ENCODE data around the gene GULP1.
"Not testable (repeated sequence)": the region's sequence is repeated elsewhere in the genome, so short reads cannot be mapped to it uniquely, and the experiment has no call there.

Gene GULP1

GRCh38 chr2:188601391-188601790 is 309.7 kb downstream of the GULP1 start:
- no peaks in the 10 kb centered on the region for H3K36me3 Mint-ChIP-seq (ENCODE audit: low read depth)
- no peak for TF ChIP-seq CTCF (IDR thresholded peaks at IDR 0.05)
- no peak overlapping the region for H3K27ac Mint-ChIP-seq
- peaks cover 5% of the 10 kb centered on the region for H3K9me3 Mint-ChIP-seq
- no peak overlapping the region for H3K4me3 Mint-ChIP-seq
- H3K27me3 Mint-ChIP-seq (ENCODE audit: low read depth, poor library complexity): no peaks in the 10 kb centered on the region
- H3K4me1 Mint-ChIP-seq: peaks cover 13% of the 10 kb centered on the region
- no peak for DNase-seq

GRCh38 chr2:188601927-188602326 is 310.3 kb downstream of the GULP1 start:
- Mint-ChIP-seq H3K4me3 (no peak overlapping the region), H3K27ac (no peak overlapping the region), H3K9me3 (peaks cover 5% of the 10 kb centered on the region), H3K27me3 (ENCODE audit: low read depth, poor library complexity) (no peaks in the 10 kb centered on the region), H3K36me3 (ENCODE audit: low read depth) (no peaks in the 10 kb centered on the region), H3K4me1 (peaks cover 13% of the 10 kb centered on the region)
- no peak for DNase-seq
- TF ChIP-seq CTCF (IDR thresholded peaks at IDR 0.05): no peak

GRCh38 chr2:188604579-188604978 is 312.9 kb downstream of the GULP1 start:
- H3K27me3 Mint-ChIP-seq (ENCODE audit: low read depth, poor library complexity): no peaks in the 10 kb centered on the region
- H3K36me3 Mint-ChIP-seq (ENCODE audit: low read depth): no peaks in the 10 kb centered on the region
- TF ChIP-seq CTCF (IDR thresholded peaks at IDR 0.05): no peak
- peaks cover 5% of the 10 kb centered on the region for H3K9me3 Mint-ChIP-seq
- H3K4me1 Mint-ChIP-seq: no peaks in the 10 kb centered on the region
- DNase-seq: no peak
- no peak overlapping the region for H3K4me3 Mint-ChIP-seq
- no peak overlapping the region for H3K27ac Mint-ChIP-seq

- H3K4me3 Mint-ChIP-seq; H3K27me3 Mint-ChIP-seq (ENCODE audit: low read depth, poor library complexity); H3K4me1 Mint-ChIP-seq; H3K9me3 Mint-ChIP-seq; H3K36me3 Mint-ChIP-seq (ENCODE audit: low read depth); DNase-seq: not testable (repeated sequence)
- peak overlapping the region; percentile 57 for H3K27ac Mint-ChIP-seq
Measured at GRCh38 chr2:188605609-188606584, 314.2 kb downstream of the GULP1 start.

- H3K27ac Mint-ChIP-seq; H3K9me3 Mint-ChIP-seq; H3K4me3 Mint-ChIP-seq; H3K4me1 Mint-ChIP-seq; H3K27me3 Mint-ChIP-seq (ENCODE audit: low read depth, poor library complexity); DNase-seq; H3K36me3 Mint-ChIP-seq (ENCODE audit: low read depth): not testable (repeated sequence)
Measured at GRCh38 chr2:188606596-188606995, 314.9 kb downstream of the GULP1 start.

- no peak for DNase-seq
- TF ChIP-seq CTCF (IDR thresholded peaks at IDR 0.05): no peak
- Mint-ChIP-seq H3K4me3 (no peak overlapping the region), H3K4me1 (no peaks in the 10 kb centered on the region), H3K27ac (no peak overlapping the region), H3K27me3 (ENCODE audit: low read depth, poor library complexity) (no peaks in the 10 kb centered on the region), H3K9me3 (peaks cover 5% of the 10 kb centered on the region), H3K36me3 (ENCODE audit: low read depth) (no peaks in the 10 kb centered on the region)
Measured at GRCh38 chr2:188607501-188607900, 315.8 kb downstream of the GULP1 start.
